HG03469 (cell line): ENCODE data around the gene MUC12.
"Not testable (repeated sequence)": the region's sequence is repeated elsewhere in the genome, so short reads cannot be mapped to it uniquely, and the experiment has no call there.

ENCODE experiments used
- ATAC-seq: cut with Tn5 transposase; IDR thresholded peaks from one replicate; pipeline ENCODE4 v1.9.1; 2021; ENCODE audit warnings: mild to moderate bottlenecking, moderate library complexity, moderate number of reproducible peaks; ENCODE audit not compliant: unreplicated experiment

The MUC12 gene

DNA sequence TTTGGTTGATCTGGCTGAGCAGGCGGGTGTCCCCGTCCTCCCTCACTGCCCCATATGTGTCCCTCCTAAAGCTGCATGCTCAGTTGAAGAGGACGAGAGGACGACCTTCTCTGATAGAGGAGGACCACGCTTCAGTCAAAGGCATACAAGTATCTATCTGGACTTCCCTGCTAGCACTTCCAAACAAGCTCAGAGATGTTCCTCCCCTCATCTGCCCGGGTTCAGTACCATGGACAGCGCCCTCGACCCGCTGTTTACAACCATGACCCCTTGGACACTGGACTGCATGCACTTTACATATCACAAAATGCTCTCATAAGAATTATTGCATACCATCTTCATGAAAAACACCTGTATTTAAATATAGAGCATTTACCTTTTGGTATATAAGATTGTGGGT is 89.0 kb downstream of the MUC12 start:
- no peak for ATAC-seq

DNA sequence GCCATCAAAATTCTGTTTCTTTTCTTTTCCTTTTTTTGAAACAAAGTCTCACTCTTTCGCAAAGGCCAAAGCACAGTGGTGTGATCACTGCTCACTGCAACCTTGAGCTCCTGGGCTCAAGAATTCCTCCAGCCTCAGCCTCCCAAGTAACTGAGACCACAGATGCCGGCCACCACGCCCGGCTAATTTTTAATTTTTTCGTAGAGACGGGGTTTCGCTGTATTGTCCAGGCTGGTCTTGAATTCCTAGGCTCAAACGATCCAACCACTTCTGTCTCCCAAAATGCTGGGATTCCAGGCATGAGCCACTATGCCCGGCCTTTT is 90.2 kb downstream of the MUC12 start:
- no peak for ATAC-seq

GRCh38 chr7:101060992-101061391 is 91.6 kb downstream of the MUC12 start:
- ATAC-seq = no peak

DNA sequence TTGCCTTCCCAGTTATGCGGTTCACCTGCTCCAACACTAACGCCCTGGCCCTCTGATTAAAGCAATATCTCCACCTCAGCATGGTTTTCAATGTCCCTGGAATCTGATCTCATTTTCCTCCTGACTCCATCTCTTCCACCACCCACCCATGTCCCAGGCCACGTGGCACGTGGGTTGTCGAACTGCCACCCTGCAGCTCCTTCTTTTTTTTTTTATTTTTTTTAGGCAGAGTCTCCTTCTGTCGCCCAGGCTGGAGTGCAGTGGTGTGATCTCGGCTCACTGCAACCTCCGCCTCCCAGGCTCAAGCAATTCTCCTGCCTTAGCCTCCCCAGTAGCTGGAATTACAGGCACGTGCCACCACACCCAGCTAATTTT is 94.8 kb downstream of the MUC12 start:
- ATAC-seq = not testable (repeated sequence)

- not testable (repeated sequence) for ATAC-seq
These were observed 95.8 kb downstream of the MUC12 start for GRCh38 chr7:101065162-101065561.

- no peak for ATAC-seq
These were observed 96.9 kb downstream of the MUC12 start for GRCh38 chr7:101066141-101066832.

GRCh38 chr7:101066833-101067177 is 97.4 kb downstream of the MUC12 start:
- ATAC-seq = no peak

- ATAC-seq = no peak
These were observed 99.0 kb downstream of the MUC12 start for GRCh38 chr7:101068401-101068800.
